ENCODE results near the gene GP2. TPM values are rescaled to one million over a fixed set of nuclear protein-coding genes. Genes with fewer than 3 reads are reported as not detected.

GP2 gene
- total RNA-seq, 4 donors from 2014 or later = 0.98 to 7.8 (median 2.7) TPM

- no peak for DNase-seq (ENCODE audit: low spot score in 2 of 2)
- H3K4me1 ChIP-seq = no peaks in the 10 kb centered on the region
- TF ChIP-seq EP300 (IDR thresholded peaks at IDR 0.05) (no peak), POLR2A (IDR thresholded peaks at IDR 0.05) (no peak), CTCF (IDR thresholded peaks at IDR 0.05) (no peak)
- H3K27ac ChIP-seq = no peak overlapping the region
- H3K27me3 ChIP-seq = no peaks in the 10 kb centered on the region
- no peaks in the 10 kb centered on the region for H3K36me3 ChIP-seq
- WGBS, 2 donors = 48 to 61% methylated on average over 2 of the region's 2 CpGs
- no peak overlapping the region for H3K4me3 ChIP-seq
- no peaks in the 10 kb centered on the region for H3K9me3 ChIP-seq
These were observed 15.8 kb downstream of the GP2 start for GRCh38 chr16:20311548-20311947.

- Histone ChIP-seq H3K4me1 (no peaks in the 10 kb centered on the region), H3K27ac (no peak overlapping the region), H3K36me3 (no peaks in the 10 kb centered on the region), H3K9me3 (no peaks in the 10 kb centered on the region), H3K27me3 (no peaks in the 10 kb centered on the region), H3K4me3 (no peak overlapping the region)
- 78 to 89% methylated on average over 11 of the region's 11 CpGs for WGBS, 2 donors
- TF ChIP-seq POLR2A (IDR thresholded peaks at IDR 0.05) (no peak), EP300 (IDR thresholded peaks at IDR 0.05) (no peak), CTCF (IDR thresholded peaks at IDR 0.05) (no peak)
- DNase-seq (ENCODE audit: low spot score in 2 of 2) = no peak
These were observed 16.6 kb downstream of the GP2 start for GRCh38 chr16:20310421-20311395.

GRCh38 chr16:20309786-20310185, 17.5 kb downstream of the GP2 start:
- WGBS, 2 donors = 90 to 93% methylated on average over 6 of the region's 6 CpGs

GRCh38 chr16:20308801-20309590, 18.3 kb downstream of the GP2 start:
- Histone ChIP-seq H3K27ac (no peak overlapping the region), H3K4me1 (no peaks in the 10 kb centered on the region), H3K36me3 (no peaks in the 10 kb centered on the region), H3K9me3 (no peaks in the 10 kb centered on the region), H3K4me3 (no peak overlapping the region), H3K27me3 (no peaks in the 10 kb centered on the region)
- 66 to 77% methylated on average over 4 of the region's 4 CpGs for WGBS, 2 donors
- no peak for DNase-seq (ENCODE audit: low spot score in 2 of 2)
- no peak for TF ChIP-seq CTCF (IDR thresholded peaks at IDR 0.05)
- TF ChIP-seq POLR2A (IDR thresholded peaks at IDR 0.05) = no peak
- no peak for TF ChIP-seq EP300 (IDR thresholded peaks at IDR 0.05)

More at GRCh38 chr16:20309786-20310185, 17.5 kb downstream of the GP2 start:
- H3K27me3 ChIP-seq = no peaks in the 10 kb centered on the region
- H3K27ac ChIP-seq = no peak overlapping the region
- H3K9me3 ChIP-seq = no peaks in the 10 kb centered on the region
- no peaks in the 10 kb centered on the region for H3K36me3 ChIP-seq
- no peak for DNase-seq (ENCODE audit: low spot score in 2 of 2)
- no peaks in the 10 kb centered on the region for H3K4me1 ChIP-seq
- H3K4me3 ChIP-seq = no peak overlapping the region
- TF ChIP-seq EP300 (IDR thresholded peaks at IDR 0.05) = no peak

- WGBS, 2 donors = 79 to 80% methylated on average over 4 of the region's 4 CpGs
- H3K36me3 ChIP-seq = no peaks in the 10 kb centered on the region
These were observed 19.0 kb downstream of the GP2 start for GRCh38 chr16:20308266-20308665.

More at GRCh38 chr16:20308266-20308665, 19.0 kb downstream of the GP2 start:
- Histone ChIP-seq H3K9me3 (no peaks in the 10 kb centered on the region), H3K27me3 (no peaks in the 10 kb centered on the region), H3K4me3 (no peak overlapping the region), H3K4me1 (no peaks in the 10 kb centered on the region), H3K27ac (no peak overlapping the region)
- TF ChIP-seq EP300 (IDR thresholded peaks at IDR 0.05) = no peak
- TF ChIP-seq POLR2A (IDR thresholded peaks at IDR 0.05) = no peak
- no peak for TF ChIP-seq CTCF (IDR thresholded peaks at IDR 0.05)
- no peak for DNase-seq (ENCODE audit: low spot score in 2 of 2)

Data from tibial nerve (tissue), 4 donors.